ENCODE data around the gene HEMGN.

HEMGN gene

DNA sequence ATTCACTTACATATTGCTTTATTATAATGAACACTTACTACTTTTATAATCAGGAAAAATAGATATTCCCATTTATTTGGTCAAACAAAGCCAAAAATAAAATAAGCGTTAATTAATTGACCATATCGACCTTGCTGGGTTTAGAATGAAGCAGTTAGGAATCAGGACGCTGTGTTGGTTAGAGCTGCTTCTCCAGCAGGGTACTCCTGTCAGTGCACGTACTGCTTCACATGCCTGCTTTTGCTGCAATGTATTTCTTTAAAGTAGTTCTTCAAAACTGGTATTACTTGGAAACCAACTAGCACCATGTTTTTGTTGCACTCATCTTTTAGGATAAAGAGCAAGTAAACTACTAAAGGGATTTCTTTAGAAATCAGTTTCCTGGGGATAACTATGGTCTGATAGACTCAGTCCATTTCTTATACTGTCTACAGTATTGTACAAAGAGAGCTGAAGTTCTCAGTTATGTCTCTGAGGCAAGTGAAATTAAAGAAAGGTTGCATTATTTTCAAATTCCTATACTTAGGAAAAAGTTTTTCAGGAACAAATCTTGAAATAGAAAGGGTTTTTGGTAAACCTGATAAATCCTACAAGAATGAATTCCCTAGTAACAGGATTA is 8.9 kb downstream of the HEMGN start:
- no peak for DNase-seq

DNA sequence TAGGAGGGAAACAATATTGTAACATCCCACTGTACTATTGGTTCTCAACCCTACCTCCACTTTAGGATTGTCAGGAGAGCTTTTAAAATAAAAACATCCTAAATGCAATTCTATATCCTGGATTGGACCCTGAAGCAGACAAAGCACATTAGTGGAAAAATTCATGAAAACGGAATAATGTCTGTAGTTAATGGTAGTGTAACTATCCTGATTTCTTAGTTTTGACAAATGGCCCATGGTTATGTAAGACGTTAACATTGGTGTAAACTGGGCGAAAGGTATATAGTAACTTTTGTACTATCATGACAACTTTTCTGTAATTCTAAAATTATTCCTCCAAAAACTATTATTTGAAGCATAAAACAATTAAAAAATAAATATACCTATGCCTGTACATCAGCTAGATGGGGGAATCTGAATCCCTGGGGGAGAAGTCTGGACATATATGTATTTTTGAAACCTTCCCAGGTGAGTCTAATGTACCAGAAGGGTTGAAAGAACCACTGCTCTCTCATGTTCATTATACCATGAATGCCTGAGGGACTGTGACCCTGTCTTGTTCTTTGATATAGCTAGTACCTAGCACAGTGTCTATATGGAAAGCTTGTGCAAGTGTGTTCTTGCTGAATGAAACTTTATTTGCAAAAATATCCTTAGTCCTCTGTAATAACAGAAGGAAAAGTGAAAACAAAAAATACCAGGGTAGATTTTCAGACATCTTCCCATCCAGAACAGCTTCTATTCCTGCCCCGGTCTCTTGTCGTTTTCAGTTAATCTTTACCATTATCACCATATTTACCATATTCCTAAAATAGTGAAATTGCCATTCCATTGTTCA is 12.3 kb downstream of the HEMGN start:
- no peak for DNase-seq

DNA sequence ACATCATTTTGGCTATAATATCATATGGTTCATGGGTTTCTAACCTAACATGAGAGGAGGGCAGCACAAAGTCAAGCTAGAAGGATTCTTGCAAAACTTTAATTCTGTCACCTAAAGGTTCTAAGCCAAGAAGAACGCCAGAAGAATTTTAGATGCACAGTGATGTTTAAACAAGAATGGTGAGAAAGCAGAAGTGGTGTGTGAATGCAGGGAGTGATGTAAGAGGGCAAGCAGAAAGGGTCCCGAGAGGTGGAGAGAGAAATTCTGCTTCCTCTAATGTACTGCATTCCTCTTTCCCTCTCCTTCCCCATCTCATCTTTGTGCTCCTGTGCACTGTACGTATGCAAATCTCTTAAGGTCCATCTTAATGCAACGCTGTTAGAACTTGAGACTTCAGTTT is 13.6 kb downstream of the HEMGN start:
- DNase-seq: no peak

DNA sequence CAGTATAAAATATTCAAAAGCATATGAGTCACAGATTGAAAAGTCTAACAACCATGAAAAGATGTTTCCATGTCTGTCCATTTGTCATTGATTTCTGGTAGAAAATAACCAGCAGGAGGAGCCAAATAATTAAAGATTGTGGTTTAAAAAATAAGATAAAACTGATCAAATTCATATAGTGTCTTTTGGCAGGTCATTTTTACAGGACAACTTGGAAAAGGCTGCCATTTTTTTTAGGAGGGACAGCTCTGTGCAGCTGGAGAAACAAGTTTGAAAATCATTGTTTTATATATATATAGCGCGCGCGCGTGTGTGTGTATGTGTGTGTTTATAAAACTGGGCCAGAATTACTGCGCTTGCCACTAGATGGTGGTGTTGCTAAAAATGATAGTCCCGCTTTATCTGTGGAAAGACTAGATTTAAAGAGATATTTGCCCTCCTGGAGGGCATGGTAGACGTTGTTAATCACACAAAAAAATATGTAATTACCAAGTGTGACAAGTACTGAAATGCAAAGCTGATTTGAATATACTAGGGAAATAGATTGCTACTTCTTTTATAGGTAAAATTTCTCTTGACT is 14.4 kb downstream of the HEMGN start:
- DNase-seq: peak; percentile 55 to 85 (median 72)

- peak; percentile 97 to 100 (median 99) for DNase-seq
Observed at GRCh38 chr9:97921959-97922724, 15.8 kb downstream of the HEMGN start, which contains the start of gene TRMO. TRMO (minus strand) TSS chr9:97922500; CDS start chr9:97922493, 7 bp downstream.

- DNase-seq: no peak
Observed at GRCh38 chr9:97919217-97919813, 18.7 kb downstream of the HEMGN start.

- peak in 3 of 6 experiments; percentile 33 to 59 (median 51) for DNase-seq
Observed at GRCh38 chr9:97918611-97919010, 19.4 kb downstream of the HEMGN start.

GRCh38 chr9:97911970-97912369 is 26.0 kb downstream of the HEMGN start:
- no peak for DNase-seq

DNA sequence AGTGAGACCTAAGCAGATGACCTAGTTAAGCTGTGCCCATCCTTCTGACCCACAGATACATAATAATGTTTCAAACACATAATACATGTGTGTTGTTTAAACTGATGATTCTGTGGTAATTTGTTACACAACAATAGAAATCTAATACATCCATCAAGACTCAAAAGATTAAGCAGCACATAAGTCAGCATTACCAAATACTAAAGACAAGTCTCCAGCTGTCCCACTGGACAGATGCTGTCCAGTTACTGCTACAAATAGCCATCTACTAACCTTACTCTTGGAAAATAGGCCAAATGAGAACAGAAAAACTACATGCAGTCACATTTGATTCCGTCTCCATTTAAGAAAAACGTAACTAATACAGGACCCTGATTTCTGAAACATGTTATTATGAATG is 26.4 kb downstream of the HEMGN start:
- no peak for DNase-seq

- DNase-seq: no peak
Observed at GRCh38 chr9:97910357-97910756, 27.6 kb downstream of the HEMGN start.

DNA sequence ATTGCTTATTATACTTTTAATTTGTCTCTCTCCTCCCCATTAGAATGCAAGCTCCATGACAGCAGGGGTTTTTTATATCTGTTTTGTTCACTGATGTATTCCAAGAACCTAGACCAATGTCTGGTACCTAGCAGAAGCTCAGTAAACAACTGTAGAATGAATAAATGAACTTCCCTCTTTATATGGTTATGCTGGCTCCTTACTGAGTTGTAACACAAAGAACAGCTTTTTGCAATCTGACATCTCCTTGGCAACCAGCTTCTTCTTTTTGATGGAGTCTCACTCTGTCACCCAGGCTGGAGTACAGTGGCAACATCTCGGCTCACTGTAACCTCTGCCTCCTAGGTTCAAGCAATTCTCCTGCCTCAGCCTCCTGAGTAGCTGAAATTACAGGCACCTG is 29.3 kb downstream of the HEMGN start:
- DNase-seq: peak in 2 of 6 experiments; percentile 9 to 11

- no peak for DNase-seq
Observed at GRCh38 chr9:97907632-97908031, 30.3 kb downstream of the HEMGN start.

DNA sequence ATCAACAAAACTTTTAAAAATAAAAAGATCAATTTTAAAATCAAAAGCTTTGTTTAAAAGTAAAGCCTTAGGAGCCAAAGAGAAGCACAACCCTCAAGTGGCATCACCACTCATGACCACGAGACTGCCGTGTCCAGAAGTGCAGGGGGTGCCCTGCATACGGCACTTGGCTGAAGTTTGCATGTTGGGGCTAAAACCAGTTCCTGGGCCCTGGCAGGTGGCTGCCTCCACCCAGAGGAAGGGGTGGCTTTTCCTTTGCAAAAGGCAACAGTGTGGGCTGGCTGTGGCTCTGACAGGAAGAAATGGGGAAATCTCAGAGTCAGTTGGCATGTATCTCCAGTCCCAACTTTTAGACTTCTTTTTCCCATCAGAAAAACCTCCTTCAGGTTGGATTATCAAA is 30.9 kb downstream of the HEMGN start:
- peak in 3 of 6 experiments; percentile 21 to 46 (median 42) for DNase-seq

GRCh38 chr9:97906236-97906831 is 31.6 kb downstream of the HEMGN start:
- DNase-seq: peak; percentile 54 to 69 (median 65)

- DNase-seq: peak; percentile 24 to 87 (median 68)
Observed at GRCh38 chr9:97905228-97905627, 32.7 kb downstream of the HEMGN start.

DNA sequence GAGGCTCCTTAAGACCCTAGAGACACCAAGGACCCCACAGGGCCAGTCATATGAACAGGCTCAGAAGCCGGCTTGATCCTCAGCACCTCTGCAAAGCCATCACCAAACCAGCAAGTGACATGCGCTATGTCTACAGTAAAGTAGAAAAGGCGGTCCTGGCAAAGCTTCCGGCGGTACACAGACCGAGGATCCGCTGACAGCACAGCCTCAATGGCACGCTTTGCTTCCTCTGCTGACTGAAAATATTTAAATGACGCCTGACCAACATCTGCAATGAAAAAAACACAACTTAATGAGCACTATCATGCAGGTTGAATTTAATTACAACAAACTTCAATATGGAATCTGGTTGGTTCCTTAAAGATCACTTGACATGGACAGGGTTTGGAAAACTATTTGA is 33.2 kb downstream of the HEMGN start:
- DNase-seq: peak; percentile 25 to 81 (median 58)

GRCh38 chr9:97903177-97903576 is 34.8 kb downstream of the HEMGN start:
- DNase-seq: no peak

- peak in 4 of 6 experiments; percentile 2 to 19 (median 14) for DNase-seq
Observed at GRCh38 chr9:97900738-97901565, 37.0 kb downstream of the HEMGN start.

DNA sequence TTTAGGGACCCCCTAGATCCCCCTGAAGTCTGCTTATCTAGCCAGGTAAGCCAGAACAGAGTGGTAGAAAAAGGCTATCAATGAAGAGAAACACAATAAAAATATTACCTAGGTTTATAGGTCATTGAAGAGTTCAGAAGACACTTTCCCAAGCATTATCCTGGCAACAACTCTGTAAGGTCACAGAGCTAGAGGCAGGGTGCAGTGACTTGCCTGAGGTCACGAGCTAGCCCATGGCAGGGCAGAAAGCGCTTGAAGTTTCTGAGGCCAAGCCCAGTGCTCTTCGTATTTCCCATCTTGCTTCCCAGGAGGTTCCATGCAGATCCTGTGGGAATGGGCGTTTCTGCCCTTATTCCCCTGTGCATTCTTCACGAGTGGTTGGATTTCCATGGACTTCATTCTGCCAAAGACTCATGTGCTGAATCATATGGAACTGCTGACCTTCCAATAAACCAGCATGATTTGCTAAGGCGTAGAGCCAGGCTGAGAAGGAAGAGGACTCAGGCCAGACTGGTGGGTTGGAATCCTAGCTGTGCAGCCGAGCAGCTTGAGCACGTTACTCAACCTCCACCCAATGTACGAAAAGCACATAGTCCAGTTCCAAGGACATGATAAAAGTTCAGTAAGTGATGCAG is 37.8 kb downstream of the HEMGN start:
- no peak for DNase-seq

DNA sequence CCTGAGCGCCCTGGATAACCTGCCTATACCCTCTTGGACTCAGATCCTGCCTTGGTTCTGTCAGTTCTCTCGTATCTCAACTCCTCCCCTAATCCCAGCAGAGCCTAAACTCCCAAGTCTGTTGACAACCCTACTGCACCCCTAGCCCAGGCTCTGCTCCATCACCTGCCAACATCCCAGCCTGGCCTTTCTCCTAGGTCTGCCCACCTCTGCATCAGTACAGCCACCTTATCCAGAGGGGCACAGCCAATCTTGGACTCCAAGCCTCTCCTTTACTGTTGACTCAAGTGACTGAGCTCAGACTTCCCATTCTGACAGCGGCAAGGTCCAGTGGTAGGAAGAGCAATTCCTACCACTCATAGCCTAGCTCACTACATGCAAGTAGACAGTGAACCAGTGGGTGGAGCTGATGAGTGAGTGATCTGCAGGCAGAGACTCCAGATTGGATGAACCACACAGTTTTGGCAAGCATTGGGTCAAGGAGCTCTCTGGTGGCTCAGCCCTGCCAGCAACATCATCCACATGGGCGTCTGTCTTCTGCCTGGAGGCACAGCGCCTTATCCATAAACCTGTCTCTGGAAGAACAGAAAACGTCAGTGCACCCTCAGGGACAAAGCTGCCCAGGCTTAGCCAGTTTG is 42.2 kb downstream of the HEMGN start:
- DNase-seq: peak in 1 of 6 experiments; percentile 11

All from stimulated activated naive CD4-positive, alpha-beta T cell (primary cell).